ENCODE results near the gene RNF4.

RNF4 gene

DNA sequence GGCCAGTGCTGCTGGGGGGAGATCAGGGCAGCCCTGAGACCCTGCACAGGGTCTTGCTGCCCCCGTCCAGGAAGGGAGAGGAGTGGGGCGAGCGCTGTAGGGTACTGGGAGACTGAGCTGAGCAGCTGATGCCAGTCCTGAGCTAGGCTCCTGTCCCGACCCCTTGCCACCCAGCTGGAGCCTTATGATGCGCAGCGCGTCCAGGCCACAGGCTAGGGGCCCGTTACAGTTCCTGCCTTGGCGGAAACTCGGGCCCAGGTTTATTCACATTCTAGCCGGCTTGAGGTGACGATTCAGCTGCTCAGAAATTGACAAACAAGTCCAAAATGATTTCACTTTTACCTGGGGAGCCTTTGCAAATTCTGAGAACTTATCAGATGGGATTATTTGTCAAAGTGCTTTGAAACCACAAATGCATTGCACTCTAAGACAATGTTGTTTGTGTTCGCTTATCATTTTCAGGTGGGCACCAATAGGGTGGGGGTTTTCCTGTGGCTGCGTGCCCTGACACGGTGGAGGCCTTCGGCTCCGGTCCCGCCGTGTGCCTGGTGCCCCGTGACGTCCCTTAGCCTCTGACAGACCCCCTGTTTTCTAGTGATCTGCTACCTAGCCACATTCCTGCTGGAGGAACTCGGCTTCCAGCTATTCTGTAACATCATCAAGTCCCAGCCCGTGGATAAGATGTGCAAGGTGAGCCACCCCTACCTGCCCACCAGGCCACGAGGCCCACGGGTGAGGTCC is 31.3 kb upstream of the RNF4 start:
- FAIRE-seq, result no peak
- DNase-seq (ENCODE audit: low spot score), result no peak

DNA sequence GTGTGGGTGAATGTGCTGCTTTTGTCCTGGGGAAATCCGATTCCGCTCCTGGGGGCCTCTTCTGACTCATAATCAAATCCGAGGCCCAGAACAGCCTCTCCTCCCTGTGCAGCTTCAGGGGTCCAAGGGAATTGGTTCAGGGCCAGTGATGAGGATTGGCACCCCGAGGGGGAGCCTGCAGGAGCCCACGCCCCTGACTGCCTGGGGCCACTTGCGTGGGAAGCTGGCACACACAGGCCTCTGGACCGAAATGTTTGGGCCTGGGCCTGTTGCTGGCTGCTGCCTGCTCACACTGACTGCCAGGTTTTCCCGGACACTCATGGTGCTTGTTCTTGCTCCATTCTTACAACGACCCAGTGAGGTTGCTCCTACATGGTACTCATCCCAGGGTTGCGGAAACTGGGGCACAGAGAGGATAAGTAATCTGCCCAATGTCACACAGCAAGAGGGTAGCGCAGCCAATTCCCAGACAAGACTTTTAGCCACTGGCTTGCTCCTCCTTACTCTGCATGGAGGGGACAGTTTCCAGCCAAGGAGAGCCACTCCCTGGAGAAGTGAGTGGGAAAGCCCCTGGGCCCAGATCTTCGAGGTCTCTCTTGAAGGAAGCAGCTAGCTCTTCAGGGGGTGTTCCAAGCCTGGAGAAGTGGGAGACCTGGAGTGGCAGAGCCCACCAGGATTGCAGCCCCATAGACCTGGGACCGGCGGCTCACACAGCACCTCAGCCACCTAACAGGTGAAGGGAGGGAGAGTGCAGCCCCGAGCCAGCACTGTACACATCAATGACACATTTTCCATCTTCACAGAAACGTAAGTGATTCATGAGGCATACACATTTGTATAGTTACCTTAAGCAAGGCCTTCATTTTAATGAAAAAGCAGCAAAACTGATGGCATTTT is 29.8 kb upstream of the RNF4 start:
- FAIRE-seq (no peak), DNase-seq (ENCODE audit: low spot score) (no peak)

DNA sequence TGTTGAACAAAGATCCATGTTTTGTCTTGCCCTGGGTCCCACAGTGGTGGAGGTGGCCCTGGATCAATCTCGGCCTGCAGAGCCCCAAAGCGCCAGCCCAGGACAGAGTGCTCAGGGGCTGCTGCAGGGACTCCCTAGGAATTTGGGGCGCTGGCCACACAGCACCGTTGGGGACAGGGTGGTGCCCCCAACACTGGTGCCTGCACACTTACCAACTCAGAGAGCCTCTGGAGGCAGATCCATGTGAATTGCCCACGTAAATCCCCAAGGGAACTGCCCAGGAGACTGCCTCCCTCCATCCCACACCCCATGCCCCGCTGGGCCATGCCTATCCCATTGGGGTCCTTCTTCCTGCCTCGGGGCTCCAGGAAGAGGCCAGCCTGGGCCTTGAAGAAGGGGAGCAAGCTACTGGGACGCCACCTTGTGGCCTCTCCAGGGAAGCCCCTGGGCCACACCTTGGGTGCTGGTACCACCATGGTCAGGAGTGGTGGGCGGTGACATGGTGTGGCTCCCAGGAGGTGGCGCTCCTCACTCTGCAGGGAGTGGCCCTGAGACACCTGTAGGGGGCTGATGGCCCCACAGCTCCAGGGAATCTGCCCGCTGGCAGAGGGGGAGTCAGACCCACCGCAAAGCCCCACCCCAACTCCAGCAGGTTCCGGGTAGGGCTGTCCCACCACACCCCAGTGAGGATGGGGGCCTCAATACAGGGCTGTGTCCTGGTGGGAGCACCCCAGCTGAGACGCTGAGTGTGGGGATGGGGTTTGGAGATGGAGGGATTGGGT is 27.3 kb upstream of the RNF4 start:
- peak; percentile 33 for DNase-seq (ENCODE audit: low spot score)
- no peak for FAIRE-seq

DNA sequence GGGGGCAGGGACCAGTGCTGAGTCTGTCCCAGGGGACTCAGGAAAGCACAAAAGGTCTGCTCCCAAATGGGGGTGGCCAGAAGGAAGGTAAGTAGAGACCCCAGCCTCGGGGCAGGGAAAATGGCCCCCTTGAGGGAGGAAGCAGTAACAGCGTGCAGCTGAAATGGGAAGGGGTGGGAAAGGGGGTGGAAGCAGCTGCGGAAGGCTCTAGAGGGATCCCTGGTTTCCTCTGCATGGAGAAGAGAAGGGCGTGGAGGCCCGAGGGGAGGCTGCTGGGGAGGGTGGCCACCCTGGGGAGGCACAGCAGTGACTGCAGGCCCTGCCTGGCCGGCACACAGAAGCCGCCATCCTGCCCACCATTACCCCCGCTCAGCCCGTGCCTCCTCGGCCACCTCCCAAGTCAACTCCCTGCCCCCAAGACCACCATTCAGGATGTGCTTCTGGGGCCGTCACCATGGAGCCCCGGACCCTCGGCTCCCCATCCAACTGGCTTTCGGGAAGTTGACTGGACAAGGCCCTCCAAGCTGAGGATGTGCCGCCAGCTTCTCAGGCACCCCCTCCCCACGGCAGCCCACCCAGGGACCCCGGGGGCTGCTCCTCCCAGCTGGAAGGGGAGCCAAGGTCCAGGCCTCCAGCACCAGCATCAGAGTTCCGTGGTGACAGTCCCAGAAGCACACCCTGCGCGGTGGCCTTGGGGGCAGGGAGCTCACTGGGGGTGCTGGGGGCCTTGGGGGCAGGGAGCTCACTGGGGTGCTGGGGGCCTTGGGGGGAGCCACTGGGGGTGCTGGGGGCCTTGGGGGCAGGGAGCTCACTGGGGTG is 26.5 kb upstream of the RNF4 start:
- DNase-seq (ENCODE audit: low spot score) (no peak), FAIRE-seq (no peak)

DNA sequence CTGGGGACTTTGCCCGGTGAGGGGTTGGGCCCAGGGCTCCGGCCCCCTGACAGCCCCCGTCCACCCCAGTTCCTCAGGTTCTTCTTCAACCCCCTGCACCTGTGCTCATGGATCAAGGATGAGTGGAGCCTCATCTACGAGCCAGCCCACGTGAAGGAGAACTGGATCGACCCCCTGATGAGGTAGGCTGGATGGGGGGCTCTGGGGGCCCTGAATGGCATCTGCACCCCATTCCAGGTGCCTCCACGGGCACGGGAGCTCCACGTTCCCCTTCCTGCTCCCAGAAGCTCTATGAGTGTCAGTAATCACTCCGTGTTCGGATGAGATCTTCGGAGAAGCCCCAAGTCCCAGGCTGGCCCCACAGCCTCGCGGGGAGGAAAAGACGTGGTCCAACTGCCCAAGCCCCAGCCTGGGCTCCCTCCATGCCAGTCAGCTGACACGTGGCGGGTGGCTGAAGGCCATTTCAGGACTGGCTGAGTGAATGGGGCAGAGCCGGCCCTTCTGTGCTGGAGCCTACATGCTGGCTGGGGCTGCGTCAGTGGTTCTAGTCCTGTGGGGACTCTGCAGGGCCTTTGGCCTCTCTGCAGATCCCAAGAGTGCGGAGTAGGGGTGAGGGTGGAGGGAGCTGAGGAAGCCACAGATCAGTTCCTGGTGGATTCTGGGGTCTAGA is 25.7 kb upstream of the RNF4 start:
- DNase-seq (ENCODE audit: low spot score), result no peak

DNA sequence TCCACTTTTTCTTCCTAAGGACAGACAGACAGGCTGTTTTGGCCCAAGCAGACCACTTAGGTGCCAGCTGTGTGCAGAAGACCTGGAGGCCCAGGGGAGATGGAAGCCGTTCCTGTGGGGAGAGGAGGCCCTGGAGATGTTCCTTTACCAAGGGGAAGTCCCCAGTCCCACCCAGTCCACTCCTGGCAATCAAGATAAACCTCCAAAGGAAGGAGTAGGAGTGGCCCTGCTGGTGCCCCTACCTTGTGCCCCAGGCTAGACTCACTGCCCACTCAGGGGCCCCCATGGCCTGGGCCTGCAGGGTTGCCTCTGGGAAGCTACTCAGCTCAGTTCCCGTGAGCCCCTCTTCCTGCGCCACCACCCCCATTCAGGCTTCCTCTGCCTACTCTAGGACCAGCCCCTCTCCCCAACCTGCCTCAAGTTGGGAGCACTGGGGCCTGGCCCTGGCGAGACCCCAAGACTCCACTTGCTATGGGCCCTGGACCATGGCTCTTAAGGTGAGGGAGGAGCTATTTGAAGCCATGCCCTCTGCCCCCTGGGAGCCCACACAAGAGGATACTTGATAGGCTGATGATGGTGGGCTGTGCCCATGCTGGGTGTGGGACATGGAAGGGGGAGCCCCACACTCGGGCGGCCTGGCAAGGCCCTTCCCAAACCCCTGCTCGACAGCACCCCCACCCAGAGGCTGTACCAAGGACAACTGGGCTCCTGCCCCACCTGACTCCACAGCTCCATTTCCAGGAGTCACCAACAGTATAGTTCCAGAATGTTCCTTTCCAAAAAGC is 24.8 kb upstream of the RNF4 start:
- no peak for DNase-seq (ENCODE audit: low spot score)
- no peak for FAIRE-seq

More for the DNA sequence above, 25.7 kb upstream of the RNF4 start:
- FAIRE-seq, result no peak

DNA sequence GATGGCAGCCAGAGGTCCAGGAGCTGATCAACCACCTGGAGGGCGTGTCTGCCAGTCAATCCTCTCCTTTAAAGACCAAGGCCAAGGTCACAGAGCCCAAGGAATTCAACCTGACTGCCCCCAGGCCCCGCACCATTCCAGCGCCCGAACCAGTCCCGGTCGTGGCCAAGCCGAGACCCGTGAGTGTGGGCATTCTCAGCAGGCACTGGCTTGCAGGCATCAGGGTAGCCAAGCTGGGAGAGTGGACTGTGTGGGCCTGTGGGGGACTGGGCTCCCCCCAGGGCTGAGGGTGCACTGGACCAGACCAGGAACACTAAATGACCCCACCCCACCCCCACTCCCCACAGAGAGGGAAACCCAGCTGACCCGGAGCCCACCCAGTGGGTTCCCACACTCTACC is 23.8 kb upstream of the RNF4 start:
- DNase-seq (ENCODE audit: low spot score), result no peak
- no peak for FAIRE-seq

DNA sequence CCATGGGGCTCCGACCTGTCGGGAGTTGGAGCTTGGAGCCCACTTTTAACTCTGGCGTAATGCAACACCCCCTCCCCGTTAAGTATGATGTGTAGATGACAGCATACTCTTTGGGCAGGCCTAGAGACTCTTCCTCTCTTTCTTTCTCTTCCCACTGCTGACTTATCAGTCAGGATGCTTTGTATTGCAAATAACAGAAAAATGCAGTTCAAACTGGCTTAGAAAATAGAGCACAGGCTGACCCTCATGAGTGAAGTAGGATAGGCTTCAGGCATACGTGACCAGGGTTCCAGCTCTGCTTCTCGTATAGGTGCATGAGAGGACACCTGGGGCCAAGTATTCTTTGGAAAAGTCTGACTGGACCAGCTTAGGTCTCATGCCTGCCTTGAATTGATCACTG is 23.3 kb upstream of the RNF4 start:
- no peak for FAIRE-seq
- no peak for DNase-seq (ENCODE audit: low spot score)

DNA sequence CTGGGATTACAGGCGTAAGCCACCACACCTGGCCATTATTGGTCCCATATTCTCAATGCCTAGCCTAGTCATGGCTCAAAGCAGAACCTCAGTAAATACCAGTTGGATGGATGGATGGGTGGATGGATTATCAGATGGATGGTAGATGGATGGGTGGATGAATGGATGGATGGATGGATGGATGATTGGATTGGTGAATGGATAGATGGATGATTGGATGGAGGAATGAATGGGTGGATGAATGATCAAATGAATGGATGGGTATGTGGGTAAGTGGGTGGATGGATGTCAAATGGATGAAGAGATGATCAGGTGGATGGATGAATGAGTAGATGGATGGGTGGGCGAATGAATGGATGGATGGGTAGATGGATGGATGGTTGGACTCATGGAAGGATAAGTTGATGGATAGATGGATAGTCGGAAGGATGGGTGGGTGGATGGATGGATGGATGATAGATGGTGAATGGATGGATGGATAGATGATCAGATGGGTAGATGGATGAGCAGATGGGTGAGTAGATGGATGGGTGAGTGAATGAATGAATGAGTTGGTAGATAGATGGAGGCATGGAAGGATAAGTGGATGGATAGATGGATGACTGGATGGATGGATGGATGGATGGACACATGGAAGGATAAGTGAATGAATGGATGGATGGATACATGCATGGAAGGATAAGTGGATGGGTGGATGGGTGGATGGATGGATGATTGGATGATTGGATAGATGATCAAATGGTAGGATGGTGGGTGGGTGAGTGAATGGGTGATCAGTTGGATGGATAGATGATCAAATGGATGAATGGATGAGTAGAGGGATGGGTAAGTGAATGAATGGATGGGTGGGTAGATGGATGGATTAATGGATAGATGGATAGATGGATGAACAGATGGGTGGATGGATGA is 22.0 kb upstream of the RNF4 start:
- DNase-seq (ENCODE audit: low spot score), result no peak
- FAIRE-seq, result peak; percentile 69

DNA sequence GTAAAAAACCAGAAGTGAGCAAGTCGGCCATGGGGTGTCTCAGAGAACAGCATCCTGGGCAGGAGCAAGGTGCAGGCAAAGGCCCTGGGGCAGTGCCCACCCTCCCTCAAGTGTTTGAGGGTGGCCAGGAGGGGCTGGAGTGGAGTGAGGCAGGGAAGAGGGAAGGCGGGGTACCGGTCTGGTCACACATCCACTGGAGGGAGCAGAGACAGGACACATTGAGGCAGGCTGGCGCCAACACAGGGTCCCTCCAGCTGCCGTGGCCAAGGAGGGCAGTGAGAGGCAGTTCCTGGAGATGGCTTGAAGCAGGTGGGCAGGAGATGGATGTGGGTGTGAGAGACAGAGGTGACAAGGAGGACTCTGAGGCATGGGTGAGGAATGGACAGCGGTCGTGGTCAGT is 20.3 kb upstream of the RNF4 start:
- no peak for FAIRE-seq
- no peak for DNase-seq (ENCODE audit: low spot score)

DNA sequence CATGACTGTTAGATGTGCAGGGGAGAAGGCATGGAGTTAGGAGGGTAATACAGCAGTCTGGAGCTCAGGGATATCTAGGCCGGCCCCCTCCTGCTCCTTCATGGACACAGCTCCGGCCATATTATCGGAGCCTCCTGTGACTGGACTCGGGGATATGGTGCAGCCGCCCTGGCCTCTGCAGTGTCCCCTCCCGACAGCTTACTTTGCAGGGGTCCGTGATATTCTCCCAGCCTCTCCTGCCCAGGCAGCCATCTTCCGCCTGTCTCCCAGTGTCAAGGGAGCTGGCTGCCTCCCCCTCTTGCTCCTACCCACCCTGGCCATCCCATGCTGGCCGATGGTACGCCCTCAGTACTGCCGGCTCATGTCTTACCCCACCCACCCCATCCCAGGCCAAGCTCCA is 19.9 kb upstream of the RNF4 start:
- FAIRE-seq, result no peak
- no peak for DNase-seq (ENCODE audit: low spot score)

DNA sequence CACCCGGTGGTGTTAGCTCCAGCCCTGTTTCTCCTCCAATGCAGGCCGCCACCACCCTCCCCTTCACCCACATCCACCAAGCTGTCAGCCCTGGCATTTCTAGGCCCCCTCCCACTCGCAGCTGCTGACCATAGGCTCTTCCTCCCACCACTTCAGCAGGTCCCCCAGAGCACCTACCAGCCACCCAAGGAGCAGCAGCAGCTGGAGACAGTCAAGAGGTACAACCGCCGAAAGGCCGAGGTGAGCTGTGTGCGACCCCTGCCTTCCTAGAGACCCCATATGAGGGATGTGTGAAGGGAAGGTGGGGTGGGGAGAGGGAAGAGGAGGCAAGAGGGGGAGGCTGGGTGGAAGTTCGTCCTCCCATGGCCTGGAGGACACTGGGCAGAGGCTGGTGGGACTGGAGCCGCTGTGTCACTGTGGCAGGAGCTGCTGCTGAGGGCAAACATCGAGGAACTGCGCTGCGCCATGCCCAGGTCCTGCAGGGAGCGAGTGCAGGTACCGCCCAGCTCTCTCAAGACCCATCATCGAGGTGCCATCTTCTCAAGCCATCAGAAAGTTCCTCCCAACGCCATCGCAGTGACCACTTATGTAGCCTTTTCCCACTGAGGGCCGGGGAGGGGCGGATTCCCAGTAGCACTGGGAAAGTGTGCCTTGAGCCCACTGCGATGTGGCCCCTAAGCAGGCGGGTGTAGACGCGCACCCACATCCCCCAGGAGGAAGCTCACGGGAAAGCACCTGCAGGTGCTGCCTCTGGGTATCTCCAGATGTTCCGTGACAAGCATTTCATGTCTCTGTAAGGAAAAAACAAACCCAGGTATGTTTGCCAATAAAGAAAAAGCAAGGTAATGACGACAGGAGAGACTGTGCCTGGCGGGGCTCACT is 19.2 kb upstream of the RNF4 start:
- DNase-seq (ENCODE audit: low spot score) (no peak), FAIRE-seq (no peak)

DNA sequence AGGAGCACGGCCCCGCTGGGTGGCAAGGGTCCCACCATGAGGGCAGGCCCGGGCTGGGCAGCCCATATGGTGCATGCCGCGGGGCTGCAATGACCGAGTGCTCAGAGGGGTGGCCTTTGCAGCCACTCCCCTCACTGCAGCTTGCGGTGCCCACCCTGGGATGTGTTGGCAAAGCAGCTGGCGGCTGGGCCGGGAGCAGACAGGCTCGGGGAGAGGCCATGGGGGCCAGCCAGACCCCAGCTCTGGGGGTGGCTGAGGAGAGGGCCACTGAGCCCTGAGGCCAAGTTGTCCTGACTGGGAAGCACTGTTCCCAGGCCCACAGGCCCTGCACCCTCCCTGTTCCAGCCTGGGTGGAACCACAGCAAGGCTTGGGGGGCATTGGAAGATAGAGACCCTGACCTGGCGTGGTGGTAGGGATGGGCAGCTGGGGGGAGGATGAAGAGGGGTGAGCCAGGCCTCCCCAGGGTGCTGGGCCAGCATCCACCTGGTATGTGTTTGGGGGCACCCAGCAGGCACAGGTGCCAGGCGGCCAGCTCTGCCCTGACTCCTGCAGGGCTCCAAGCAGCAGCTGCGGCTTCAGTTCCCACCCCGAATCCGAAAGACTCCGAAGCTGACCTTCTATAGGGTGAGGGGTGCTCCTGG is 18.4 kb upstream of the RNF4 start:
- no peak for FAIRE-seq
- DNase-seq (ENCODE audit: low spot score), result no peak

DNA sequence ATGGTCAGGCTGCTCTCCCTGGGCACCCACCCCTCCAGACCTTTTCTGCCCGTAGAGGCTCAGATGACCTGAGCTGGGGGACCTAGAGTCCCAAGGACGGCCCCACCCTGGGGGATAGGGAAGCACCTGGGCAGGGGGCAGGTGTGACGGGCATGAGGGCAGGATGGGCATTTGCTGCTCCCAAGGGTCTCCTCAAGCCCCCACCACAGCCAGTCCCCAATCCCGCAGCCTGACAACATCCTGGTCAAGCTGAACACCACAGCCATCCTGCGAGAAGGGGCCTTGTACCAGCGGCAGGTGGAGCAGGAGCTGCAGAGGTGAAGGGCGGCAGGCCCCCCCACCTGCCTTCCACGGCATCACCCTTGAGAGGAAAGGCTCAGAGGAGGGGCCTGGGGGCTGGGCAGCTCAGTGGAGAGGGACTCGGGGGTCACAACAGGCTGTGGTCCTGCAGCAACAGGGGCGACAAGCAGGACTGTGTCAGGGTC is 17.8 kb upstream of the RNF4 start:
- no peak for FAIRE-seq
- no peak for DNase-seq (ENCODE audit: low spot score)

DNA sequence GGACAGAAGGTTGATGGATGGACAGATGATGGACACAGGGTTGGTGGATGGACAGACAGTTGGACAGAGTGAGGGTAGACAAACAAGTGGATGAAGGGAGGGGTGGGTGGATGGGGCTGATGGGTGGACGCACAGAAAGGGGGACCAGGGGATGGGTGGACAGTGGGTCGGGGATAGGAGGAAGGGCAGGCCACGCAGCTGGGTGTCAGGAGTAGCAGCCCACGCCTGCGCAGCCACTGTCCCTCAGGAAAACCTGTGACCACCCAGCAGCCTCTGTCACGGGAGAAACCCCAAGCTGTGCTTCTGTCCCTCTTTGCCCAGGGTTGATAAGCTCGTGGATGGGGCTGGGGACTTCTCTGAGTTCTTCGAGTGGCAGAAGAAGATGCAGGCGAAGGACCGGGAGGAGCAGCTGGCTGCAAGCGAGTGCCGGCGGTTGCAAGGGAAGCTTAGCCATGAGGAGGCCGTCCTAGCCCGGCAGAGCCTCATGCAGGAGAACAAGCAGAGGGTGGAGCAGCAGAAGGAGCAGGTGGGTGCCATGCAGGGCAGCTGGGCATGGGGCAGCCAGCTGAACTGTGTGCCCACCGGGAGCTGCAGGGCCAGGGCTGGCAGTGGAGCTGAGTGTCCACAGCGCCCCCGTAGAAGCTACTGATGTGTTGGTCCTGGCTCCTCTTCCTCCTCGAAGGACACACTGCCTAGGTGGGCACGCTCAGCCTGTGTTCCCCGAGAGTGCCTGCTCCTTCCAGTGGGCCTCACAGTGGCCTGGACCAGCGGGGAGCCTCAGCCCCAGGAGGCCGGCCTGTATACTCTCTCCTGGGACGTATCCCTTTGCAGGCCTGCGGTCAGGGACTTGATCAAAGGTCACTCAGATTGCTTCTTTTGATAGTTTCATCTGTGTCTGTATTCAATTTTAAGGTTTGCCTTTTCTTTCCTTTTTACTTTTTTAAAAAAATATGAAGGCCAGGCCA is 16.8 kb upstream of the RNF4 start:
- DNase-seq (ENCODE audit: low spot score), result no peak
- no peak for FAIRE-seq

Data from urothelium cell line (cell line).